NCI-H2107 (cell line): ENCODE measurements around the gene FAM76A.
"Not testable (repeated sequence)": the region's sequence is repeated elsewhere in the genome, so short reads cannot be mapped to it uniquely, and the experiment has no call there.

Source experiments
- DNase-seq: peaks from one replicate; lab custom pipeline; 2025; lab: John Stamatoyannopoulos, UW

FAM76A gene

DNA sequence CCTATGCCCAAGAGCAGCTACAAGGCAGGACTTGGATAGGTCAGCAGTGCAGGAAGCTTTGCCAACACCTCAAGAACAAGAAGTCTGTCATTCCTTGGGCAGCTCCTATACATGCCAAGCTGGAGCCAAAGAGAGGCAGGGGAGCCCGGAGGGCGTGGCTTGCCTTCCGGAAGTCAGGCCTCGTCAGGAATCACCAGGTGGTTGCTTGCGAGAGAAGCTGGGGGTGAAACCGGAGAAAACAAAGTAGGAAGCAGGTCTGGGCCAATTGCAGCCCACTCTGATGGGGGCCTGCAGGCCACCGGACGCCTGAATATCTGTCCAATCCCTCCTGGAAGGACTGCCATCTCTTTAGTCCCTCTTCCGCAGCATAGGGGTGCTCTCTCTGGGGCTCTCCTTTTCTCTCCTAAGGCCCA lies 794 bp upstream of the FAM76A start:
- DNase-seq, result peak; percentile 87

GRCh38 chr1:27726173-27727044 lies 648 bp downstream of the FAM76A start:
- no peak for DNase-seq

DNA sequence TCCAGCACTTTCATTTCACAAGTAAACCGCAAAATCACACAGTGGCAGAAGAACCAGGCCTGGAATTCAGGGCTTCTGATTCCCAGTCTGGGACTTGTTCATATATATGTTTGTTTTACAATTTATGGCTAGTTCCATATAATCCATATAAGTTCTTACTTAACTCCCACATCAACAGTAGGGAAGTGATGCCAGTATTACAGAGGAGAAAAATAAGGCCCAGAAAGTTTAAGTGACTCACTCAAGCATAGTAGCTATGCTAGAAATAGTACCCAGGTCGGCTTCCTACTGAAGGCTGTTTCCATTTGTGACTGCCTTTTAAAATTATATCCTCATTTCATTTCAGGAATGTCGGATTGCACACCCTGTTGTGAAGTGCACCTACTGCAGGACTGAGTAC lies 1.4 kb downstream of the FAM76A start:
- no peak for DNase-seq

- DNase-seq, result no peak
Measured at GRCh38 chr1:27736252-27736651, 10.5 kb downstream of the FAM76A start.

DNA sequence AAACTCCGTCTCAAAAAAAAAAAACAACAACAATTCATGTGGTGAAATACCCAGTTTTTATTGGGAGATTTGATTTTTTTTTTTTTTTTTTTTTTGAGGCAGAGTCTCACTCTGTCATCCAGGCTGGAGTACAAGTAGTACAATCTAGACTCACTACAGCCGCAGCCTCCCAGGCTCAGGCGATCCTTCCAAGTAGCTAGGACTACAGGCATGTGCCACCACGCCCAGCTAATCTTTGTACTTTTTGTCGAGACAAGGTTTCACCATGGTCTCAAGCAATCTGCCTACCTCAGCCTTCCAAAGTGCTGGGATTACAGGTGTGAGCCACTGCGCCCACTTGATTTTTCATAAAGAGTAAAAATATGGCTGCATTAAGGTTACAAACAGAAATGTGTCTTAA lies 15.4 kb downstream of the FAM76A start:
- no peak for DNase-seq

DNA sequence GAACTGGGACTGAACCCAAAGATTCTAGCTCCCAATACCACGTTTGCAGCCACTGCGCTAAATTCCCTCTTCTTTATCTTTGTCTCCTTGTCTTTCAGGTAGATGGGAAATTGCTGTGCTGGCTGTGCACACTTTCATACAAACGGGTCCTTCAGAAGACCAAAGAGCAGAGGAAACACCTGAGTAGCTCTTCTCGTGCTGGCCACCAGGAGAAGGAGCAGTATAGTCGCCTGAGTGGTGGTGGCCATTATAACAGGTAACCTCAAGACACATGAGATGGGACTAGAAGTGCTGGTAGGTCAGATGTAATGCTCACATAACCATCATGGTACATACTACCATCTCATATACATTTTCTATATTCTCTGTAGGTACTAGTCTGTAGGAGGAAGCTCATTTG lies 18.8 kb downstream of the FAM76A start:
- DNase-seq, result no peak

- no peak for DNase-seq
Measured at GRCh38 chr1:27745466-27745865, 19.7 kb downstream of the FAM76A start.

DNA sequence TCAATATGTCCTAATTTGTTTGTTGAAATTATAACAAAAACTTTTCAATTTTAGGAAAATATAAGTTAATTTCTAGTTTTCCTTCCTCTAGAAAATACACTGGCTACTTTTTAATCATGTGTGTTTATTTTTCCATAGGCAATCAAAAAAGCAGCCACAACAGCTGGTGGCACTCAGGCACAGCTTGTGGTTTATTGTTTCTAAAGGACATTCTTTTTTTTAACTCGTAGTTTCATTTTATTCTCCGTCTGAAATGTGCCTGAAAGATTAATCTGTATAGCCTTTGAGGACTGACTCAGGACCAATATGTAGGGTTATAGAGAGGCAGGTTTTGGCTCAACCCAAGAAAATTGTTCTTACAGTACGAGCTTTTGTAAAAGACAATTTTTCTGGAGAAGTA lies 26.6 kb downstream of the FAM76A start:
- peak; percentile 9 for DNase-seq

DNA sequence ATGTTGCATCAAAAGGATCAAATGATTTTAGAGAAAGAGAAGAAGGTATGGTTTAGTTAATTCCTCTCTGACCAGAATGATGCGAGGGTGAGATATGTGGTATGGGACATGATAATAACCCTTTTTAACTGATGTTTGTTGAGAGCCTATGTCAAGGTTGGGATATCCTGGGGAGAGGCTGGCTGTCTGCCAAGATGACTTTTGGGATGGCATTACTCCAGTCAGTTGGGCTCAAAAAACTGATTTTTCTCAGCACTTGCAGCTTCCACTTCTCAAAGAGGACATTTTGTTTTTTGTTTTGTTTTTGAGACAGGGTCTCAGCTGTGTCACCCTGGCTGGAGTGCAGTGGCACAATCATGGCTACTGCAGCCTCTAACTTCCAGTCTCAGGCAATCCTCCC lies 29.5 kb downstream of the FAM76A start:
- DNase-seq, result no peak

DNA sequence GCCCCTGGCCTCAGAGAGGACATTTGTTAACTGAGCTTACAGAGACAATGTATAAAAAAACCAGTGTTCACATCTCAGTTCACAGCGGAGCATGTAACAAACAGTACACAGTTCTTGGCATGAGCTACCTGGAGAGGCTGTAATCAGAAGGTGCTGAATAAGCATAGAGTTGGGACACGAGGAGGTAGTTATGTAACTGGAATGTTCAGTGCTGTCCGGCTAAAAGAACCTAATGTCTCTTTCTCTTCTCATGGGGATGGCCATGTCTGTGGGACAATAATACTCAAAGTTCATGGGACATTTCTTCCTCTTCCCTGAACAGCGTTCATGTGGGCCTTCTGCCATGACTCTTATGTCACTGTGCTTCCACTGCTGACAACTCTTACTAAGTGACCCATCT lies 30.1 kb downstream of the FAM76A start:
- no peak for DNase-seq

DNA sequence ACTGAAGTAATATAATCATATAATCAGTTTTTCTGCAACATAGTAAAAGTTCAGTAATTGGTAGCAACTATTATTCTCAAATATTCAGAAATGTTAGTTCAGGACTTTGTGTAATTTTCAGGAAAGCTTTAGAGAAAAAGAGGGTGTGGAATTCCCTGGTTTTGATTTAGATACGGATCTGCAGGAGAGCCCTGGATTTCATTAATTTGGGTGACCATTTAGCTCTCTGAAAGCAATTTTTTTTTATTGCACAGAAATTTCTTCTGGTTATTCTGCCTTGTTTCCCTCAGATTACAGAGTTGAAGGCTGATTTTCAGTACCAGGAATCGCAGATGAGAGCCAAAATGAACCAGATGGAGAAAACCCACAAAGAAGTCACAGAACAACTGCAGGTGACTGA lies 33.5 kb downstream of the FAM76A start:
- no peak for DNase-seq

GRCh38 chr1:27760426-27760825 lies 34.7 kb downstream of the FAM76A start:
- DNase-seq, result no peak

DNA sequence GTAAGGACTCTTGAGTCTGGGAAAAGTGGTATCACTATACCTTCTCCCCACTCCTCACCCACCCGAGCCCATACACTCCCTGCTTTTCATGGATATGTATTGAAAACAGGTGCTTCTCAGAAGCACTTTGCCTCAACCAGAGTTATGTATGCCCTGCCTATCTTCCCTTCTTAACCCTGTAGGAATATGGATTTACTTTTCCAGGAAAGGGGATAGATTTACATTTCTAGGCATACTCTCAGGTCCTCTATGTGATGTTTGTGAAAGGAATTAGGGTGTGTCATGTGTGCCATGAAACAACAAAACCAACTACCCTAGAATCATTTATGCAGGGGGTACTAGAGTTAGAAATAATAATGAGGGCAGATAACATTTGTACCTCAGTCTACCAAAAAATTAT lies 36.3 kb downstream of the FAM76A start:
- no peak for DNase-seq

DNA sequence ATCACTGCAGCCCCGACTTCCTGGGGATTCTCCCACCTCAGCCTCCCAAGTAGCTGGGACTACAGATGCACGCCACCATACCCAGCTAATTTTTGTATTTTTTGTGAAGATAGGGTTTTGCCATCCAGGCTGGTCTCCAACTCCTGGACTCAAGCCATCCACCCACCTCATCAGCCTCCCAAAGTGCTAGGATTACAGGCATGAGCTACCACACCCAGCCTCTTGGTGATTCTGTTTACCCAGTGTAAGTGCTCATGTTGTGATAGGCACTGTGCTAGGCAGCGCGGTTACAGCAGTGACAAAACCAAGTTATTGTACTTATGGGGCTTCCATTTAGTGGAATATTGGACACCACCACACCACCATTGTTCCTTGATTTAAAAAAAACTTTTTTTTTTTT lies 37.6 kb downstream of the FAM76A start:
- DNase-seq, result no peak

DNA sequence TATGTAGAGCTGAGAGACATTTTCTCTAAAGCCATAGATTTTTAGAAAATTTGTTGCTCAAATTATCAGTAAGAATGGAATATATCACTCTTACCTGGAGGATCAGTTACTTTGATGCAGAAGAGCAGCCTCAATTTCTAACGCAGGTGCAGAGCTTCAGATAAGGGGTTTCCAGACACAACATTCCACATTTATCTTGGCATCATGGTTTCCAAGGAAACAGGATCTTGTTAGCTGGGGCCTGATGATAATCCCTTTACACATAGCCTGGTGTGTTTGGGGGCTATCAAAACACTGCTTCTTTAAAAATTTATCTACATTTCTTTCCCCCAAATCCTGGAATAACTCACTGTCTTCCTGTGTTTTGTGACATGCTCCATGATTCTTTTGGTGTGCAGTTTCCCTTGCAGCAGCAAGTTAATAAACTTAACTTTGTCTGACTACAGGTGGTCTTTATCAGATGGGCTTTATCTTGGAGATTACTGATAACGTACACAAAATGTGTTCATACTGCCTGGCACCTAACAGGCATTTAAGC lies 44.6 kb downstream of the FAM76A start:
- DNase-seq, result no peak

- no peak for DNase-seq
Measured at GRCh38 chr1:27772036-27772931, 46.5 kb downstream of the FAM76A start.

GRCh38 chr1:27772932-27773825 lies 47.4 kb downstream of the FAM76A start, which contains the start of gene STX12:
Gene STX12 (plus strand): TSS chr1:27773219. CDS start chr1:27773308, 89 bp downstream.
- DNase-seq, result peak; percentile 99

GRCh38 chr1:27773826-27774445 lies 48.2 kb downstream of the FAM76A start:
- no peak for DNase-seq

- DNase-seq, result no peak
Measured at GRCh38 chr1:27774654-27775053, 48.9 kb downstream of the FAM76A start.

DNA sequence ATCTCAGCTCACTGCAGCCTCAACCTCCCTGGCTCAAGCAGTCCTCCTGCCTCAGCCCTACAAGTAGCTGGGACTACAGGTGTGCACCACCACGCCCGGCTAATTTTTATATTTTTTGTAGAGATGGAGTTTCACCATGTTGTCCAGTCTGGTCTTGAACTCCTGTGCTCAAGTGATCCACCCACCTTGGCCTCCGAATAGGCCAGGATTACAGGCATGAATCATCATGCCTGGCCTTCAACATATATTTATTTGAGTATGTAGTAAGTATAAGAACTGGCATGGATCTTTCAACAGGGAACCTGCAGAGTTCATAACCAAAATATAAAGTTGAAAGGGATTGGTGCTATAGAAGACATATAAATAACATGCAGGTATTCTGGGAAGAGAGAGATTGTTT lies 49.6 kb downstream of the FAM76A start:
- DNase-seq, result not testable (repeated sequence)

- not testable (repeated sequence) for DNase-seq
Measured at GRCh38 chr1:27776276-27776675, 50.5 kb downstream of the FAM76A start.
